Sigmoid colon (tissue), 7 donors: ENCODE data around the gene KLHL22. TPM values are rescaled to one million over a fixed set of nuclear protein-coding genes. Genes with fewer than 3 reads are reported as not detected.

Source experiments
- DNase-seq: peaks from one replicate; pipeline ENCODE4 v3.0.0-alpha.2; 2019
- H3K27ac ChIP-seq, 4 donors: fragments of 200-600 bp; sonication (generic); one replicate each; pipeline ENCODE4 v1.5.1; 2016 to 2019; ENCODE audit warnings: mild to moderate bottlenecking in 1 of 4
- H3K27me3 ChIP-seq, 3 donors: fragments of 200-600 bp; sonication (generic); one replicate each; pipeline ENCODE4 v1.5.1; 2019; ENCODE audit warnings: mild to moderate bottlenecking in 1 of 3
- H3K36me3 ChIP-seq, 4 donors: fragments of 200-600 bp; sonication (generic); one replicate each; pipeline ENCODE4 v1.5.1; 2016 to 2019
- H3K4me1 ChIP-seq, 4 donors: fragments of 200-600 bp; sonication (generic); one replicate each; pipeline ENCODE4 v1.5.1; 2017 to 2019
- H3K4me3 ChIP-seq, 4 donors: fragments of 200-600 bp; sonication (generic); one replicate each; pipeline ENCODE4 v1.5.1; 2017 to 2019; ENCODE audit warnings: mild to moderate bottlenecking in 2 of 4, moderate library complexity in 1 of 4
- H3K9me3 ChIP-seq, 4 donors: fragments of 200-600 bp in 3 of 4; sonication (generic) in 3 of 4; one replicate each; pipeline versions ENCODE4 v1.5.1 to v1.6.1; 2013 to 2019
- EP300 ChIP-seq, 4 donors: sonication (generic); formaldehyde crosslinking; IDR thresholded peaks; one replicate each; pipeline ENCODE4 v1.6.1; 2017; ENCODE audit warnings: antibody characterized with exemption in 4 of 4
- POLR2A ChIP-seq, 2 donors: fragments of 450-650 bp; IDR thresholded peaks; one replicate each; pipeline ENCODE4 v1.6.1; 2016; ENCODE audit warnings: antibody characterized with exemption in 2 of 2, mild to moderate bottlenecking in 2 of 2, moderate library complexity in 2 of 2
- POLR2AphosphoS5 ChIP-seq, 4 donors: sonication (generic); formaldehyde crosslinking; IDR thresholded peaks; one replicate each; pipeline ENCODE4 v1.6.1; 2017; ENCODE audit warnings: antibody characterized with exemption in 4 of 4
- WGBS, 2 donors: extraction: QIAGEN DNeasy Blood & Tissue Kit; methylation state at CpG; one replicate each; pipeline ENCODE4 v1.1.7; 2013; 5-methylcytosine and 5-hydroxymethylcytosine counted together
- intact Hi-C: fragments of 100-400 bp; cut with DNase I; formaldehyde crosslinking; loops from one replicate; pipeline ENCODE4 v1.15.1; 2023
- polyA plus RNA-seq, 3 donors: library from polyadenylated mRNA; stranded (reverse); fragments of 200-250 nt; gene quantifications; one replicate each; pipeline ENCODE4 v1.2.3, GENCODE V29; 2013
- total RNA-seq, 4 donors: library from RNA; depleted of rRNA; stranded (reverse); fragments of >200 nt; gene quantifications; one replicate each; pipeline ENCODE4 v1.1.0, GENCODE V29; 2016
- TF ChIP-seq, protein P1 (sequence below), 4 experiments: fragments of 450-650 bp in 3 of 4; fragments of 200-600 bp in 1 of 4; IDR thresholded peaks; one replicate each; pipeline ENCODE4 v1.5.1; 2016 to 2019; ENCODE audit warnings: antibody characterized with exemption in 4 of 4, mild to moderate bottlenecking in 3 of 4, moderate library complexity in 2 of 4
- donor health status: healthy with polysubstance abuse.
- donor health status: Bipolar disorder and iron deficiency.
- donor health status: healthy.

The KLHL22 gene
- total and polyA plus RNA-seq, 7 donors: 5.4 to 39.6 (median 26.4) TPM

DNA sequence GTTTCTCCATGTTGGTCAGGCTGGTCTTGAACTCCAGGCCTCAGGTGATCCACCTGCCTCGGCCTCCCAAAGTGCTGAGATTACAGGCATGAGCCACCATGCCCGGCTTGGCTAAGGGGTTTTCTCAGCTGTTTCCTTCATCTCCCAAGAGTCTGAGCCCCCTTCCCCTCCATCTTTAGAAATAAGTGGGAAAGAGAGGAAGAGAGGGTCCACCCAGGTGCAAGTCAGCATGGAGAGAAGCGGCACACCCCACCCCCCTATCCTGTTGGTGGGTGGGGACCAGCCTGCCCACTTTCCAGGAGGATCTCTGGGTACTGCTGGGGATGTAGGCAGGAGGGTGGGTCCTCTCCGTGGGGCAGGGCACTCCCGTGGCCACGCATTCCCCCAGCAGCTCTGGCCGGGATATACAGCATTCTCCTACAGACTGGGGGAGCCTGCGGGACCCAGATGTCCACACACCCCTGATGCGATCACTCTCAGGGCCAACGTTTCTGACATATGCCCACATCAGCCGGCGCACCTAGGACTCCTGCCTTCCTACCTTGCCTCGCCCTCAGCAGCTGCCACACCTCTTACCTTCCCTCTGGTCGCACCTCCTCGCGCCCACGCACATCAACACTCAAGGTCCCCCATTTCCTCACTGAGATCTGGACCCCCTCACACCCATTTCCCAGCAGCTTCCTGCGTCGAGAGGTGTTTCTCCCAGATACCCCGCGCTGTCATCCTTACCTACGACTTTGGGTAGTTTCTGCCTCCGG is 66.9 kb downstream of the KLHL22 start:
- DNase-seq: peak; percentile 60
- Histone ChIP-seq H3K36me3 (peaks cover 0 to 25% (median 12%) of the 10 kb centered on the region in 4 donors), H3K27ac (no peak overlapping the region), H3K4me3 (peak overlapping the region in 1 of 4 donors; percentile 25), H3K4me1 (peaks cover 0 to 40% (median 33%) of the 10 kb centered on the region in 4 donors), H3K27me3 (peaks cover 0 to 14% (median 10%) of the 10 kb centered on the region in 3 donors), H3K9me3 (no peaks in the 10 kb centered on the region)
- no peak for TF ChIP-seq POLR2A (IDR thresholded peaks at IDR 0.05)
- no peak for TF ChIP-seq EP300 (IDR thresholded peaks at IDR 0.05)
- TF ChIP-seq, protein P1, sequence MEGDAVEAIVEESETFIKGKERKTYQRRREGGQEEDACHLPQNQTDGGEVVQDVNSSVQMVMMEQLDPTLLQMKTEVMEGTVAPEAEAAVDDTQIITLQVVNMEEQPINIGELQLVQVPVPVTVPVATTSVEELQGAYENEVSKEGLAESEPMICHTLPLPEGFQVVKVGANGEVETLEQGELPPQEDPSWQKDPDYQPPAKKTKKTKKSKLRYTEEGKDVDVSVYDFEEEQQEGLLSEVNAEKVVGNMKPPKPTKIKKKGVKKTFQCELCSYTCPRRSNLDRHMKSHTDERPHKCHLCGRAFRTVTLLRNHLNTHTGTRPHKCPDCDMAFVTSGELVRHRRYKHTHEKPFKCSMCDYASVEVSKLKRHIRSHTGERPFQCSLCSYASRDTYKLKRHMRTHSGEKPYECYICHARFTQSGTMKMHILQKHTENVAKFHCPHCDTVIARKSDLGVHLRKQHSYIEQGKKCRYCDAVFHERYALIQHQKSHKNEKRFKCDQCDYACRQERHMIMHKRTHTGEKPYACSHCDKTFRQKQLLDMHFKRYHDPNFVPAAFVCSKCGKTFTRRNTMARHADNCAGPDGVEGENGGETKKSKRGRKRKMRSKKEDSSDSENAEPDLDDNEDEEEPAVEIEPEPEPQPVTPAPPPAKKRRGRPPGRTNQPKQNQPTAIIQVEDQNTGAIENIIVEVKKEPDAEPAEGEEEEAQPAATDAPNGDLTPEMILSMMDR (IDR thresholded peaks at IDR 0.05): no peak
- no peak for TF ChIP-seq POLR2AphosphoS5 (IDR thresholded peaks at IDR 0.05)
- intact Hi-C loops: no loop called here
- 25 to 55% methylated on average over 23 of the region's 23 CpGs for WGBS, 2 donors

DNA sequence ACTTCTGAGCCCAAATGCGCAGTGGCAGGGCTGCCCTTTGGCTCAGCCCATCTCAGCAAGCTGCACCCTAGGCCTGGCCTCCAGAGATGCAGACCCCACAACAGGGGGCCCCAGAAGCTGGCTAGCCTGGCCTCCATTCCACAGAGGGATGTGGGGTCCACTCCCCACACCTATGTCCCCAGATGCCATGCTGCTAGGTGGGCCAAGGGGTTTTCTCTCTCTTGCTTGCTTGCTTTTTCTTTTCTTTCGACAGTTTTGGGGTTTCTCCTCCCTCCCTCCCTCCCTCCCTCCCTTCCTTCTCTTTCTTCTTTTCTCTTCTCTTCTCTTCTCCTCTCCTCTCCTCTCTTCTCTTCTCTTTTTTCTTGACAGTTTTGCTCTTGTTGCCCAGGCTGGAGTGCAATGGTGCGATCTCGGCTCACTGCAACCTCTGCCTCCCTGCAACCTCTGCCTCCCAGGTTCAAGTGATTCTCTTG is 67.6 kb downstream of the KLHL22 start:
- 96 to 97% methylated on average over 4 of the region's 4 CpGs for WGBS, 2 donors
- Histone ChIP-seq H3K4me1 (peaks cover 0 to 47% (median 40%) of the 10 kb centered on the region in 4 donors), H3K9me3 (no peaks in the 10 kb centered on the region), H3K27ac (no peak overlapping the region), H3K27me3 (peaks cover 0 to 14% (median 10%) of the 10 kb centered on the region in 3 donors), H3K36me3 (peaks cover 0 to 25% (median 12%) of the 10 kb centered on the region in 4 donors), H3K4me3 (no peak overlapping the region)
- peak; percentile 29 for DNase-seq
- TF ChIP-seq EP300 (IDR thresholded peaks at IDR 0.05) (no peak), POLR2AphosphoS5 (IDR thresholded peaks at IDR 0.05) (no peak)
- intact Hi-C loops: no loop called here

DNA sequence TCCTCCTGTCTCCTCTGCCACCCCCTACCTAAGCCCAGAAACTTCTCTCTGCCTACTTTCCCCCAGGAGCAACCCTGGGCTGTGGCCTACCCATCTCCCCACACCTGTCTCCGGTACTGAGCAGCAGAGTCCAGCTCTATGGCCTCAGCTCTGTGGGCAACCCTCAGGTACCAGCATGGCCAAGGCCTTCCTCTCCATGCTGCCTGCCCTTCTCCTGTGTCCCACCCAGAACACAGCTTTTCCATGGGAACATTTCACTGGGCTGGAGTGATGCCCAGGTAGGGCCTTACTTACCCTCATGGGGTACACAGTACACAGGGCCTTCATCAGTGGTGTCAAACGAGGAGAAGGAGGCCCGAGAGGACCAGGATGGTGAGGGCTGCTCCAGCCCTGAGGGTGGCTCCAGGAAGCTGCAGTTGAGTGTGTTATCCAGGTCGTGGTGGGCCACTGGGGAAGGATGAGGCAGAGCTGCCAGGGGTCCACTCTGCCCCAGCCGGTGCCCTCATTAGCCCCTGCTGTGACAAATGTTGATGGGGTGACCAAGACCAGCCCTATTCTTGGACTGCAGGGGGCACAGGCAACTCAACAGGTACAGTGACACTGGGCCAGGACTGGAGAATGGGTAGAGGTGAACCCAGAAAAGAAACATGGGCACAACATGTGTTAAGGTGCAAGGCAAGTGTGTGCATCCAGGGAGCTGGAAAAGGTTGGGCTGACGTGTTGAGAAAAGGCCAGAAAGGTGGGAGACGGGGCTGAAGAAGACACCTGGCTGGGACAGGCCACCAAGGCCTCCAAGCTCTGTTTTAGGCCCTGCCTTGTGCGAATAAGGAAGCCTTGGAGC is 68.3 kb downstream of the KLHL22 start:
- peaks cover 0 to 25% (median 12%) of the 10 kb centered on the region in 4 donors for H3K36me3 ChIP-seq
- peaks cover 0 to 14% (median 10%) of the 10 kb centered on the region in 3 donors for H3K27me3 ChIP-seq
- no peak overlapping the region for H3K4me3 ChIP-seq
- no peak overlapping the region for H3K27ac ChIP-seq
- peaks cover 0 to 53% (median 46%) of the 10 kb centered on the region in 4 donors for H3K4me1 ChIP-seq
- intact Hi-C loops: no loop called here
- no peaks in the 10 kb centered on the region for H3K9me3 ChIP-seq
- WGBS, 2 donors: 89 to 95% methylated on average over 8 of the region's 8 CpGs
- TF ChIP-seq POLR2AphosphoS5 (IDR thresholded peaks at IDR 0.05): no peak
- TF ChIP-seq, protein P1 (IDR thresholded peaks at IDR 0.05): no peak
- no peak for TF ChIP-seq EP300 (IDR thresholded peaks at IDR 0.05)
- DNase-seq: no peak

DNA sequence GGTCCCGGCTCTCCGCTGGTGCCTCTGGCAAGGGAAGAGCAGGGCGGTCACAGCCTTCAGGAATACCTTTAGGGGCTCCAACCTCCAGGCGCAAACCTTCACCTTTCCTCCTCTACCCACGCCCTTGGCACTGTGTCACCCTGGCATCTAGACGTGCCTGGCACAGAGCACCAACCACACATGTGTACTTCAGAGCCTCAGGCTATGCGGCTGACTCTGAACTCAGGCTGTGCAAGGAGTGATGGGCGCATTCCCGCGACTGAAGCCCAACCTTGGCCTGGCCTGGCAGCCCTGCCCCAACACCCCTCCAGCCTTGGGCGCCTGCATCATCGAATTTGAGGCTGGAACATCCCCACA is 69.4 kb downstream of the KLHL22 start:
- intact Hi-C loops: no loop called here
- no peak for TF ChIP-seq EP300 (IDR thresholded peaks at IDR 0.05)
- no peak for TF ChIP-seq POLR2AphosphoS5 (IDR thresholded peaks at IDR 0.05)
- TF ChIP-seq, protein P1 (IDR thresholded peaks at IDR 0.05): no peak
- TF ChIP-seq POLR2A (IDR thresholded peaks at IDR 0.05): no peak
- no peak overlapping the region for H3K4me3 ChIP-seq
- H3K36me3 ChIP-seq: peaks cover 0 to 25% (median 12%) of the 10 kb centered on the region in 4 donors
- no peaks in the 10 kb centered on the region for H3K9me3 ChIP-seq
- H3K27ac ChIP-seq: no peak overlapping the region
- peaks cover 0 to 48% (median 42%) of the 10 kb centered on the region in 4 donors for H3K4me1 ChIP-seq
- 58 to 84% methylated on average over 12 of the region's 12 CpGs for WGBS, 2 donors
- H3K27me3 ChIP-seq: peaks cover 0 to 5% (median 1%) of the 10 kb centered on the region in 3 donors
- no peak for DNase-seq
